Testis (tissue), 3 donors: Measurements from ENCODE around the gene MTURN. TPM values are rescaled to one million over a fixed set of nuclear protein-coding genes. Genes with fewer than 3 reads are reported as not detected.

Source experiments
- DNase-seq: peaks from one replicate; pipeline ENCODE4 v3.0.0-alpha.2; 2019
- H3K27ac ChIP-seq, 2 donors: fragments of 200-600 bp; sonication (generic); one replicate each; pipeline ENCODE4 v1.5.1; 2019
- H3K27me3 ChIP-seq: fragments of 200-600 bp; sonication (generic); one replicate; pipeline ENCODE4 v1.5.1; 2019
- H3K36me3 ChIP-seq: fragments of 200-600 bp; sonication (generic); one replicate; pipeline ENCODE4 v1.5.1; 2017; ENCODE audit warnings: low read depth; ENCODE audit errors: missing control alignments
- H3K4me1 ChIP-seq: fragments of 200-600 bp; sonication (generic); one replicate; pipeline ENCODE4 v1.5.1; 2019
- H3K4me3 ChIP-seq, 2 donors: fragments of 200-600 bp; sonication (generic); one replicate each; pipeline ENCODE4 v1.5.1; 2017 to 2019
- H3K9me3 ChIP-seq: fragments of 200-600 bp; sonication (generic); one replicate; pipeline ENCODE4 v1.5.1; 2017
- POLR2A ChIP-seq: fragments of 450-650 bp; IDR thresholded peaks from one replicate; pipeline ENCODE4 v1.6.1; 2017; ENCODE audit warnings: antibody characterized with exemption, mild to moderate bottlenecking, moderate library complexity
- WGBS, 2 donors: methylation state at CpG; one replicate each; pipeline ENCODE4 v1.1.5; 2018; 5-methylcytosine and 5-hydroxymethylcytosine counted together
- intact Hi-C: fragments of 100-400 bp; cut with DNase I; formaldehyde crosslinking; loops from one replicate; pipeline ENCODE4 v1.15.1; 2023; ENCODE audit warnings: low total_unique reads
- polyA plus RNA-seq: library from polyadenylated mRNA; stranded (reverse); fragments of 350-450 nt; fragmentation: Illumina TruSeq; extraction: RNeasy Lipid Tissue Mini Kit (QIAGEN cat#74804); gene quantifications from one replicate; pipeline ENCODE4 v1.2.3, GENCODE V29; 2014; ENCODE audit warnings: low read depth, low replicate concordance; ENCODE audit not compliant: insufficient read depth
- total RNA-seq, 2 donors: library from RNA; depleted of rRNA; stranded (reverse); fragments of >200 nt; gene quantifications; one replicate each; pipeline ENCODE4 v1.2.3, GENCODE V29; 2016
- TF ChIP-seq, protein P1 (sequence below), 3 experiments: fragments of 450-650 bp in 2 of 3; fragments of 200-600 bp in 1 of 3; sonication (generic) in 1 of 3; IDR thresholded peaks; one replicate each; pipeline ENCODE4 v1.5.1; 2016 to 2019; ENCODE audit warnings: antibody characterized with exemption in 3 of 3, mild to moderate bottlenecking in 2 of 3, moderate library complexity in 1 of 3

Gene MTURN
- total and polyA plus RNA-seq, 3 donors from 2014 or later, result 17.3 to 25.6 (median 19.3) TPM

DNA sequence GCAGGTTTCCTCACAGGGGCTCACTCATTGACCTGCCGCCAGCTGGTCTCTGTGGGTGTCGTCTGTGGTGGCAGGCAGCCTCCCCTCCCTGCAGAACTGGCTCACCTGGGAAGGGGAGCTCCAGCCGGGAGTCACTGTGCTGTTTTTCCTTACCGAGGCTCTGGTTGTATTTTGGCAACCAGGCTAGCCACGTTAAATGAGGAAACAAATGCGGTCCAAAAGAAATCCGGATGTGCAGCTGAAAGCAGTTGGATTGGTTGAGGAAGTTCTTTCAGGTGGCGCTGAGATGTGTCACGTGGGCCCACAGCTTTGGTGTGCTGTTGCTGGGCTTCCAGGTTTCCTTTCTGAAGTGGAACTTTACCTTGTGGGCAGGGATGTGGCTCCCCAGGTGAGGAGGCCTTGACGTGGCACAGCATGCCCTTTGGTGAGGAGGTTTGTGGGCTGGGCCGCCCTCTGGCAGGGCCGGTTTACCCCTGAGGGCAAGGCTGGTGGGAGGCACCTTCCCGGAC, 14.2 kb downstream of the MTURN start:
- 84 to 85% methylated on average over 13 of the region's 13 CpGs for WGBS, 2 donors
- H3K4me1 ChIP-seq, result no peaks in the 10 kb centered on the region
- H3K36me3 ChIP-seq, result no peaks in the 10 kb centered on the region
- TF ChIP-seq POLR2A, result no peak
- TF ChIP-seq, protein P1, sequence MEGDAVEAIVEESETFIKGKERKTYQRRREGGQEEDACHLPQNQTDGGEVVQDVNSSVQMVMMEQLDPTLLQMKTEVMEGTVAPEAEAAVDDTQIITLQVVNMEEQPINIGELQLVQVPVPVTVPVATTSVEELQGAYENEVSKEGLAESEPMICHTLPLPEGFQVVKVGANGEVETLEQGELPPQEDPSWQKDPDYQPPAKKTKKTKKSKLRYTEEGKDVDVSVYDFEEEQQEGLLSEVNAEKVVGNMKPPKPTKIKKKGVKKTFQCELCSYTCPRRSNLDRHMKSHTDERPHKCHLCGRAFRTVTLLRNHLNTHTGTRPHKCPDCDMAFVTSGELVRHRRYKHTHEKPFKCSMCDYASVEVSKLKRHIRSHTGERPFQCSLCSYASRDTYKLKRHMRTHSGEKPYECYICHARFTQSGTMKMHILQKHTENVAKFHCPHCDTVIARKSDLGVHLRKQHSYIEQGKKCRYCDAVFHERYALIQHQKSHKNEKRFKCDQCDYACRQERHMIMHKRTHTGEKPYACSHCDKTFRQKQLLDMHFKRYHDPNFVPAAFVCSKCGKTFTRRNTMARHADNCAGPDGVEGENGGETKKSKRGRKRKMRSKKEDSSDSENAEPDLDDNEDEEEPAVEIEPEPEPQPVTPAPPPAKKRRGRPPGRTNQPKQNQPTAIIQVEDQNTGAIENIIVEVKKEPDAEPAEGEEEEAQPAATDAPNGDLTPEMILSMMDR (IDR thresholded peaks at IDR 0.05), result no peak
- H3K4me3 ChIP-seq, result no peak overlapping the region
- no peaks in the 10 kb centered on the region for H3K27me3 ChIP-seq
- intact Hi-C loops, result no loop called here
- no peaks in the 10 kb centered on the region for H3K9me3 ChIP-seq
- H3K27ac ChIP-seq, result no peak overlapping the region
- no peak for DNase-seq

DNA sequence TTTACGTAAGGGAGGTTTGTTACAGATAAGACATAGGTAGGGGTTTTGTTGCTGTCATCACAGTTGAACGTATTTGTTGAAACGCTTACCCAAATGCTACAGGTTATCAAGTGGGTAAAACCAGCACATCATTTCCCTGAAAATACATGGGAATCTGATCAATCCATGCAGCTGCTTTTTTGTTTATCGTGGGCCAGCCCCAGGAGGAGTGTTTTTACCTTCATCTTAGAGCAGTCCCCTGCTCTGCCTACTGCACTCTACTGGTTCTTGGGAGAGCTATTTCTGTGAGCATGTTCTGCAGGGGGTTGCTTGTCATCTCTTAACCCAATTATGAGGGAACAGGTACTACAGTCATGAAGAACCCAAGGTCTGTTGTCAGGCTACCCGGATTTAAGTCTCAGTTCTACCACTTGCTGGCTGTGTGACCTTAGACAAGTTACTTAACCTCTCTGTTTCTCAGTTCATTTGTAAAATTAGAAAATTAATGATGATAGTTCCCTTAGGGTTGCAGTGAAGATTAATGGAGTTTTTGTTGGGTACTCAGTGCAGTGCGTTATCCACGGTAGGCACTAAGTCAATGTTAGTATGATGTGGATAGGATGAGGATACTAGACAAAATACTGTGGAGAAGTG, 15.0 kb downstream of the MTURN start:
- intact Hi-C loops, result no loop called here
- no peaks in the 10 kb centered on the region for H3K36me3 ChIP-seq
- 90 to 93% methylated on average over 7 of the region's 7 CpGs for WGBS, 2 donors

DNA sequence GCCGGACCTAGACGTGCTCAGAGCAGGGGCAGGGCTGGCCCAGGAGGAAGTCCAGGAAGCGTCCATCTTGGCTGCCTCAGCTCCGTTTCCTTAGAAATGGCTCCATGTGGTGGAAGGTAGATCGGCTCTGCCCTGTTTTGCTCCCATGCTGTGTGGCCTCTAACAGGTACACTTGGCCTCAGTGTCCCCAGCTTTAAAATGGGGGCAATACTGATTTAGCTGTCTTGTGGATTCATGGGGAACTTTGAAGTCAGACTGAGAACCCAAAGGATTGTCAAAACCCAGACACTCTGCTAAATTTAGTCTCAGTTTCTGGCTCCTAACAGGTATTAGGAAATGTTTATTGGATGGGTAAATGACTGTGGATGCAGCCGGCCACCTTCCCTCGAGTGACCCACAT, 15.9 kb downstream of the MTURN start:
- H3K27ac ChIP-seq, result no peak overlapping the region
- H3K27me3 ChIP-seq, result no peaks in the 10 kb centered on the region
- no peaks in the 10 kb centered on the region for H3K9me3 ChIP-seq
- TF ChIP-seq, protein P1 (IDR thresholded peaks at IDR 0.05), result no peak
- TF ChIP-seq POLR2A, result no peak
- no peak for DNase-seq
- intact Hi-C loops, result no loop called here
- WGBS, 2 donors, result 93 to 95% methylated on average over 7 of the region's 7 CpGs
- H3K4me3 ChIP-seq, result no peak overlapping the region
- H3K36me3 ChIP-seq, result no peaks in the 10 kb centered on the region
- no peaks in the 10 kb centered on the region for H3K4me1 ChIP-seq

More for the DNA sequence above, 15.0 kb downstream of the MTURN start:
- Histone ChIP-seq H3K4me1 (no peaks in the 10 kb centered on the region), H3K9me3 (no peaks in the 10 kb centered on the region), H3K27ac (no peak overlapping the region), H3K4me3 (no peak overlapping the region), H3K27me3 (no peaks in the 10 kb centered on the region)
- no peak for TF ChIP-seq POLR2A
- TF ChIP-seq, protein P1 (IDR thresholded peaks at IDR 0.05), result no peak
- DNase-seq, result no peak

DNA sequence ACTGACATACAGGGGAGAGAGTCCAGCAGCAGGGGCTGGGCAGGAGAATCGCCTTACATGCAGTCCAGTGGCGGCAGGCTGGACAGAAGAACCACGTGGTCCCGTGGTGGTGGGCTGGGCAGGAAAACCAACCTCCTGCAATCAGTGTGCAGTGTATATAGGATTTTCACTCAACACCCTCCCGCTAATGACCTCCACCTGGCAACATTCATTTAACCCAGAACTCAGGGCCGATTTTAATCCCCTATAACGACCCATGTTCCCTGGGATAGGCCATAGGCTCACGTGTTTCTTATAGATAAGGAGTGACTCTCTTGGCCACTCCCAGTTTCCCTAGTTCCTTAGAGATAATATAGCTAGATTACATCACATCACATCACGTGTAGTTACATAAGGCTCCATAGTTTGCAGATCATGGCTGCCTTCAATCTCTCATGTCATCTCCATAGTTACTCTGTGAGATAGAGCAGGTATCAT, 19.4 kb downstream of the MTURN start:
- 80 to 93% methylated on average over 7 to 9 of the region's 9 CpGs for WGBS, 2 donors

More for the DNA sequence above, 19.4 kb downstream of the MTURN start:
- intact Hi-C loops, result no loop called here
- TF ChIP-seq, protein P1 (IDR thresholded peaks at IDR 0.05), result no peak
- TF ChIP-seq POLR2A, result no peak
- Histone ChIP-seq H3K4me1 (no peaks in the 10 kb centered on the region), H3K36me3 (no peaks in the 10 kb centered on the region), H3K4me3 (no peak overlapping the region), H3K27me3 (no peaks in the 10 kb centered on the region), H3K9me3 (no peaks in the 10 kb centered on the region), H3K27ac (no peak overlapping the region)
- no peak for DNase-seq
